GM12872 (cell line): ENCODE data around the gene AOAH.

Experiments used
- CTCF ChIP-seq: IDR thresholded peaks from 3 replicates; pipeline ENCODE4 v1.5.1; 2011; ENCODE audit warnings: low read depth, mild to moderate bottlenecking, low read length, moderate library complexity; ENCODE audit not compliant: insufficient read depth

AOAH gene

GRCh38 chr7:36614959-36615358 is 109.3 kb downstream of the AOAH start:
- no peak for TF ChIP-seq CTCF

GRCh38 chr7:36613031-36613614 is 111.2 kb downstream of the AOAH start:
- no peak for TF ChIP-seq CTCF

GRCh38 chr7:36611703-36612102 is 112.6 kb downstream of the AOAH start:
- TF ChIP-seq CTCF = no peak

- no peak for TF ChIP-seq CTCF
These were observed 116.6 kb downstream of the AOAH start for GRCh38 chr7:36607721-36608095.

GRCh38 chr7:36606976-36607720 is 117.1 kb downstream of the AOAH start:
- no peak for TF ChIP-seq CTCF

- no peak for TF ChIP-seq CTCF
These were observed 117.9 kb downstream of the AOAH start for GRCh38 chr7:36606153-36606975.

GRCh38 chr7:36605261-36606051 is 118.8 kb downstream of the AOAH start:
- no peak for TF ChIP-seq CTCF
